H1 (cell line): ENCODE data around the gene NASP. TPM values are rescaled to one million over a fixed set of nuclear protein-coding genes. Genes with fewer than 3 reads are reported as not detected.

Source experiments
- ASH2L ChIP-seq: fragments of 200-600, 300-600 bp; sonication (generic); IDR thresholded peaks from one replicate; pipeline ENCODE4 v1.7.1; 2017; ENCODE audit warnings: low read length
- BACH1 ChIP-seq: IDR thresholded peaks from 2 replicates; pipeline ENCODE4 v1.6.1; 2012; ENCODE audit warnings: low read length, improper control_type of control experiment
- CBX5 ChIP-seq: fragments of 300-800, 300-1000 bp; sonication (generic); IDR thresholded peaks from 2 replicates; pipeline ENCODE4 v1.7.1; 2016; ENCODE audit warnings: antibody characterized with exemption, low read length, low read depth
- EP300 ChIP-seq, 2 experiments: IDR thresholded peaks; 1 replicate in 1 of 2; 2 replicates in 1 of 2; pipeline ENCODE4 v1.6.1; 2011 to 2012; ENCODE audit warnings: low read depth in 2 of 2, low read length in 2 of 2, mild to moderate bottlenecking in 2 of 2, borderline replicate concordance in 1 of 2, inconsistent platforms in 1 of 2, moderate library complexity in 1 of 2
- EZH2 ChIP-seq: fragments of 200-600 bp; sonication (generic); IDR thresholded peaks from 2 replicates; pipeline ENCODE4 v1.7.1; 2012; ENCODE audit warnings: low read depth, mild to moderate bottlenecking, moderate library complexity, low read length, inconsistent platforms; ENCODE audit not compliant: severe bottlenecking
- FOSL1 ChIP-seq: IDR thresholded peaks from 2 replicates; pipeline ENCODE4 v1.6.1; 2011; ENCODE audit warnings: mild to moderate bottlenecking, low read depth, low read length, moderate library complexity; ENCODE audit not compliant: insufficient read depth
- JUND ChIP-seq: IDR thresholded peaks from 2 replicates; pipeline ENCODE4 v1.6.1; 2011; ENCODE audit warnings: mild to moderate bottlenecking, improper control_type of control experiment, low read length
- POLR2A ChIP-seq, 2 experiments: IDR thresholded peaks; 1 replicate in 1 of 2; 2 replicates in 1 of 2; pipeline ENCODE4 v1.6.1; 2011; ENCODE audit warnings: low read depth in 2 of 2, low read length in 2 of 2, mild to moderate bottlenecking in 2 of 2; ENCODE audit errors: control extremely low read depth in 1 of 2
- RBBP5 ChIP-seq: IDR thresholded peaks from 2 replicates; pipeline ENCODE4 v1.7.1; 2012; ENCODE audit warnings: low read depth, mild to moderate bottlenecking, inconsistent platforms, low read length, moderate library complexity, borderline replicate concordance
- SP4 ChIP-seq: IDR thresholded peaks from 2 replicates; pipeline ENCODE4 v1.6.1; 2012; ENCODE audit warnings: low read length, inconsistent platforms
- ZNF274 ChIP-seq: IDR thresholded peaks from 2 replicates; pipeline ENCODE4 v1.7.0; 2012; ENCODE audit warnings: low read length, borderline replicate concordance; ENCODE audit errors: extremely low read depth
- polyA plus RNA-seq, 7 experiments: library from polyadenylated mRNA; depleted of rRNA in 3 of 7; stranded (reverse) in 5 of 7; unstranded in 2 of 7; fragments of >200 nt in 5 of 7; fragments of 200-250 nt in 2 of 7; gene quantifications; 1 replicate in 5 of 7; 2 replicates in 1 of 7; 4 replicates in 1 of 7; pipeline versions ENCODE4 v1.2.1 to v1.2.3, GENCODE V29; 2011 to 2013; ENCODE audit warnings: missing spikeins in 2 of 7, mixed read lengths in 2 of 7
- total RNA-seq: library from RNA; stranded (reverse); fragmentation: NEBNext Ultra II Directional; extraction: Animal tissue kit (Norgen Biotek cat#: 25700); gene quantifications from 2 replicates; pipeline ENCODE4 v1.2.1, GENCODE V29; 2021
- TF ChIP-seq, protein P1 (sequence below), 3 experiments: IDR thresholded peaks; 1 replicate in 2 of 3; 2 replicates in 1 of 3; pipeline versions ENCODE4 v1.5.1 to v1.6.1; 2011; ENCODE audit warnings: low read length in 3 of 3, mild to moderate bottlenecking in 3 of 3, inconsistent platforms in 2 of 3, low read depth in 1 of 3, moderate library complexity in 1 of 3; ENCODE audit not compliant: insufficient read depth in 1 of 3; ENCODE audit errors: control extremely low read depth in 1 of 3

NASP gene
- total and polyA plus RNA-seq, 2 of the 8 experiments (the other 6 are each of a cell fraction or from before 2014, with no cell fraction given), result 263 to 647 TPM

- TF ChIP-seq ASH2L, result no peak
- no peak for TF ChIP-seq FOSL1
- TF ChIP-seq, protein P1, sequence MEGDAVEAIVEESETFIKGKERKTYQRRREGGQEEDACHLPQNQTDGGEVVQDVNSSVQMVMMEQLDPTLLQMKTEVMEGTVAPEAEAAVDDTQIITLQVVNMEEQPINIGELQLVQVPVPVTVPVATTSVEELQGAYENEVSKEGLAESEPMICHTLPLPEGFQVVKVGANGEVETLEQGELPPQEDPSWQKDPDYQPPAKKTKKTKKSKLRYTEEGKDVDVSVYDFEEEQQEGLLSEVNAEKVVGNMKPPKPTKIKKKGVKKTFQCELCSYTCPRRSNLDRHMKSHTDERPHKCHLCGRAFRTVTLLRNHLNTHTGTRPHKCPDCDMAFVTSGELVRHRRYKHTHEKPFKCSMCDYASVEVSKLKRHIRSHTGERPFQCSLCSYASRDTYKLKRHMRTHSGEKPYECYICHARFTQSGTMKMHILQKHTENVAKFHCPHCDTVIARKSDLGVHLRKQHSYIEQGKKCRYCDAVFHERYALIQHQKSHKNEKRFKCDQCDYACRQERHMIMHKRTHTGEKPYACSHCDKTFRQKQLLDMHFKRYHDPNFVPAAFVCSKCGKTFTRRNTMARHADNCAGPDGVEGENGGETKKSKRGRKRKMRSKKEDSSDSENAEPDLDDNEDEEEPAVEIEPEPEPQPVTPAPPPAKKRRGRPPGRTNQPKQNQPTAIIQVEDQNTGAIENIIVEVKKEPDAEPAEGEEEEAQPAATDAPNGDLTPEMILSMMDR (IDR thresholded peaks at IDR 0.05; ENCODE audit: control extremely low read depth in 1 of 3, insufficient read depth in 1 of 3, low read depth in 1 of 3, low read length in 3 of 3), result peak; percentile 59 to 96 (median 94)
- TF ChIP-seq ZNF274, result no peak
- no peak for TF ChIP-seq BACH1
- TF ChIP-seq SP4, result no peak
- no peak for TF ChIP-seq RBBP5
- no peak for TF ChIP-seq JUND
- TF ChIP-seq EZH2, result no peak
- no peak for TF ChIP-seq CBX5
- TF ChIP-seq EP300 (IDR thresholded peaks at IDR 0.05; ENCODE audit: borderline replicate concordance in 1 of 2, low read depth in 2 of 2, low read length in 2 of 2), result no peak
- peak; percentile 30 to 35; a peak in 1 of 3 replicates for TF ChIP-seq POLR2A (IDR thresholded peaks at IDR 0.05; ENCODE audit: control extremely low read depth in 1 of 2, low read depth in 2 of 2, low read length in 2 of 2)
Observed at GRCh38 chr1:45569962-45570581, 13.8 kb upstream of the NASP start (continued).
